Measurements from ENCODE around the gene NDUFAF7.
"Not testable (repeated sequence)": the region's sequence is repeated elsewhere in the genome, so short reads cannot be mapped to it uniquely, and the experiment has no call there.

The NDUFAF7 gene

GRCh38 chr2:37215250-37215649, 16.2 kb upstream of the NDUFAF7 start:
- DNase-seq (ENCODE audit: low read depth in 3 of 3): no peak

- no peak for DNase-seq (ENCODE audit: low read depth in 3 of 3)
Measured at GRCh38 chr2:37219046-37219445, 12.4 kb upstream of the NDUFAF7 start.

- DNase-seq (ENCODE audit: low read depth in 3 of 3): no peak
Measured at GRCh38 chr2:37223131-37223530, 8.3 kb upstream of the NDUFAF7 start.

GRCh38 chr2:37224063-37224462, 7.4 kb upstream of the NDUFAF7 start:
- DNase-seq (ENCODE audit: low read depth in 3 of 3): no peak

- not testable (repeated sequence) for DNase-seq (ENCODE audit: low read depth in 3 of 3)
Measured at GRCh38 chr2:37225129-37225528, 6.3 kb upstream of the NDUFAF7 start.

- DNase-seq (ENCODE audit: low read depth in 3 of 3): no peak
Measured at GRCh38 chr2:37226863-37227262, 4.6 kb upstream of the NDUFAF7 start.

GRCh38 chr2:37228788-37229187, 2.7 kb upstream of the NDUFAF7 start:
- no peak for DNase-seq (ENCODE audit: low read depth in 3 of 3)

GRCh38 chr2:37230581-37230980, 877 bp upstream of the NDUFAF7 start:
- no peak for DNase-seq (ENCODE audit: low read depth in 3 of 3)

GRCh38 chr2:37232131-37232933, 874 bp downstream of the NDUFAF7 start:
- DNase-seq (ENCODE audit: low read depth in 3 of 3): no peak

- no peak for DNase-seq (ENCODE audit: low read depth in 3 of 3)
Measured at GRCh38 chr2:37243435-37243834, 12.0 kb downstream of the NDUFAF7 start.

- DNase-seq (ENCODE audit: low read depth in 3 of 3): no peak
Measured at GRCh38 chr2:37244017-37244416, 12.6 kb downstream of the NDUFAF7 start.

GRCh38 chr2:37244755-37245154, 13.3 kb downstream of the NDUFAF7 start:
- no peak for DNase-seq (ENCODE audit: low read depth in 3 of 3)

- DNase-seq (ENCODE audit: low read depth in 3 of 3): no peak
Measured at GRCh38 chr2:37246205-37246604, 14.7 kb downstream of the NDUFAF7 start.

GRCh38 chr2:37250869-37251740, 19.6 kb downstream of the NDUFAF7 start:
- no peak for DNase-seq (ENCODE audit: low read depth in 3 of 3)

GRCh38 chr2:37262522-37262921, 31.1 kb downstream of the NDUFAF7 start:
- DNase-seq (ENCODE audit: low read depth in 3 of 3): no peak

GRCh38 chr2:37263839-37264238, 32.4 kb downstream of the NDUFAF7 start:
- DNase-seq (ENCODE audit: low read depth in 3 of 3): no peak

- no peak for DNase-seq (ENCODE audit: low read depth in 3 of 3)
Measured at GRCh38 chr2:37267685-37268084, 36.2 kb downstream of the NDUFAF7 start.

GRCh38 chr2:37268111-37268510, 36.7 kb downstream of the NDUFAF7 start:
- DNase-seq (ENCODE audit: low read depth in 3 of 3): no peak

GRCh38 chr2:37271376-37272067, 40.1 kb downstream of the NDUFAF7 start:
- no peak for DNase-seq (ENCODE audit: low read depth in 3 of 3)

- DNase-seq (ENCODE audit: low read depth in 3 of 3): no peak
Measured at GRCh38 chr2:37274359-37274965, 43.0 kb downstream of the NDUFAF7 start.

- no peak for DNase-seq (ENCODE audit: low read depth in 3 of 3)
Measured at GRCh38 chr2:37276291-37276690, 44.8 kb downstream of the NDUFAF7 start.

GRCh38 chr2:37281916-37282315, 50.5 kb downstream of the NDUFAF7 start:
- no peak for DNase-seq (ENCODE audit: low read depth in 3 of 3)

Data from stimulated activated CD4-positive, alpha-beta T cell treated with anti-CD3 and anti-CD28 coated beads, TNF-alpha, amount 100 ng/mL, for 4 hours (primary cell).